Thyroid gland (tissue), 4 donors: ENCODE results near the gene UBP1. TPM values are rescaled to one million over a fixed set of nuclear protein-coding genes. Genes with fewer than 3 reads are reported as not detected.
"Not testable (repeated sequence)": the region's sequence is repeated elsewhere in the genome, so short reads cannot be mapped to it uniquely, and the experiment has no call there.

Experiments used
- DNase-seq, 2 donors: peaks; one replicate each; pipeline ENCODE4 v3.0.0-alpha.2; 2019
- H3K27ac ChIP-seq, 3 donors: fragments of 200-600 bp; sonication (generic); 1 replicate in 2 of 3; 2 replicates in 1 of 3; pipeline ENCODE4 v1.5.1; 2016 to 2019; ENCODE audit warnings: mild to moderate bottlenecking in 1 of 3, moderate library complexity in 1 of 3
- H3K27me3 ChIP-seq: fragments of 200-600 bp; sonication (generic); one replicate; pipeline ENCODE4 v1.5.1; 2019
- H3K36me3 ChIP-seq, 2 donors: fragments of 200-600 bp; sonication (generic); one replicate each; pipeline ENCODE4 v1.5.1; 2016 to 2019
- H3K4me1 ChIP-seq, 2 donors: fragments of 200-600 bp; sonication (generic); one replicate each; pipeline ENCODE4 v1.5.1; 2017 to 2019
- H3K4me3 ChIP-seq, 3 donors: fragments of 200-600 bp; sonication (generic); replicated peaks in 1 of 3; 1 replicate in 2 of 3; 2 replicates in 1 of 3; pipeline ENCODE4 v1.5.1; 2016; ENCODE audit warnings: mild to moderate bottlenecking in 1 of 3
- H3K9me3 ChIP-seq: fragments of 200-600 bp; sonication (generic); one replicate; pipeline ENCODE4 v1.5.1; 2017
- POLR2A ChIP-seq, 2 donors: fragments of 450-650 bp; IDR thresholded peaks; one replicate each; pipeline ENCODE4 v1.6.1; 2017; ENCODE audit warnings: antibody characterized with exemption in 2 of 2, mild to moderate bottlenecking in 2 of 2, moderate library complexity in 1 of 2
- WGBS, 2 donors: methylation state at CpG; one replicate each; pipeline ENCODE4 v1.1.5; 2017; 5-methylcytosine and 5-hydroxymethylcytosine counted together
- intact Hi-C: fragments of 100-400 bp; cut with DNase I; formaldehyde crosslinking; loops from one replicate; pipeline ENCODE4 v1.15.1; 2023
- total RNA-seq, 4 donors: library from RNA; depleted of rRNA; stranded (reverse); fragments of >200 nt; gene quantifications; one replicate each; pipeline ENCODE4 v1.2.3, GENCODE V29; 2016
- TF ChIP-seq, protein P1 (sequence below), 6 experiments: fragments of 200-600 bp in 3 of 6; fragments of 450-650 bp in 3 of 6; sonication (generic) in 3 of 6; IDR thresholded peaks; one replicate each; pipeline ENCODE4 v1.5.1; 2016 to 2019; ENCODE audit warnings: antibody characterized with exemption in 6 of 6, mild to moderate bottlenecking in 2 of 6, inconsistent platforms in 1 of 6, moderate library complexity in 1 of 6

Gene UBP1
- total RNA-seq, 4 donors from 2014 or later = 55.5 to 108 (median 65.6) TPM

- Histone ChIP-seq H3K9me3 (no peaks in the 10 kb centered on the region), H3K36me3 (no peaks in the 10 kb centered on the region), H3K27me3 (no peaks in the 10 kb centered on the region), H3K27ac (no peak overlapping the region), H3K4me3 (no peak overlapping the region), H3K4me1 (no peaks in the 10 kb centered on the region)
- intact Hi-C loops = no loop called here
- no peak for DNase-seq
- TF ChIP-seq, protein P1, sequence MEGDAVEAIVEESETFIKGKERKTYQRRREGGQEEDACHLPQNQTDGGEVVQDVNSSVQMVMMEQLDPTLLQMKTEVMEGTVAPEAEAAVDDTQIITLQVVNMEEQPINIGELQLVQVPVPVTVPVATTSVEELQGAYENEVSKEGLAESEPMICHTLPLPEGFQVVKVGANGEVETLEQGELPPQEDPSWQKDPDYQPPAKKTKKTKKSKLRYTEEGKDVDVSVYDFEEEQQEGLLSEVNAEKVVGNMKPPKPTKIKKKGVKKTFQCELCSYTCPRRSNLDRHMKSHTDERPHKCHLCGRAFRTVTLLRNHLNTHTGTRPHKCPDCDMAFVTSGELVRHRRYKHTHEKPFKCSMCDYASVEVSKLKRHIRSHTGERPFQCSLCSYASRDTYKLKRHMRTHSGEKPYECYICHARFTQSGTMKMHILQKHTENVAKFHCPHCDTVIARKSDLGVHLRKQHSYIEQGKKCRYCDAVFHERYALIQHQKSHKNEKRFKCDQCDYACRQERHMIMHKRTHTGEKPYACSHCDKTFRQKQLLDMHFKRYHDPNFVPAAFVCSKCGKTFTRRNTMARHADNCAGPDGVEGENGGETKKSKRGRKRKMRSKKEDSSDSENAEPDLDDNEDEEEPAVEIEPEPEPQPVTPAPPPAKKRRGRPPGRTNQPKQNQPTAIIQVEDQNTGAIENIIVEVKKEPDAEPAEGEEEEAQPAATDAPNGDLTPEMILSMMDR (IDR thresholded peaks at IDR 0.05) = no peak
- no peak for TF ChIP-seq POLR2A (IDR thresholded peaks at IDR 0.05)
- 98% methylated on average over 2 of the region's 2 CpGs for WGBS, 2 donors
Observed at GRCh38 chr3:33473813-33474212, 33.6 kb upstream of the UBP1 start.

GRCh38 chr3:33467786-33468185, 27.6 kb upstream of the UBP1 start:
- no peak for TF ChIP-seq POLR2A (IDR thresholded peaks at IDR 0.05)
- TF ChIP-seq, protein P1 (IDR thresholded peaks at IDR 0.05) = no peak
- intact Hi-C loops = no loop called here
- no peak for DNase-seq
- Histone ChIP-seq H3K4me3 (no peak overlapping the region), H3K9me3 (no peaks in the 10 kb centered on the region), H3K36me3 (no peaks in the 10 kb centered on the region), H3K27ac (no peak overlapping the region), H3K4me1 (no peaks in the 10 kb centered on the region), H3K27me3 (no peaks in the 10 kb centered on the region)
- WGBS, 2 donors = 87 to 93% methylated on average over 3 of the region's 3 CpGs

- intact Hi-C loops = no loop called here
- Histone ChIP-seq H3K27ac (no peak overlapping the region), H3K9me3 (no peaks in the 10 kb centered on the region), H3K4me3 (no peak overlapping the region), H3K36me3 (no peaks in the 10 kb centered on the region), H3K4me1 (peaks cover 0 to 5% of the 10 kb centered on the region in 2 donors), H3K27me3 (no peaks in the 10 kb centered on the region)
- DNase-seq = no peak
- TF ChIP-seq POLR2A (IDR thresholded peaks at IDR 0.05) = no peak
- TF ChIP-seq, protein P1 (IDR thresholded peaks at IDR 0.05) = no peak
- WGBS, 2 donors = 94 to 95% methylated on average over 2 of the region's 2 CpGs
Observed at GRCh38 chr3:33461097-33461496, 20.9 kb upstream of the UBP1 start.

DNA sequence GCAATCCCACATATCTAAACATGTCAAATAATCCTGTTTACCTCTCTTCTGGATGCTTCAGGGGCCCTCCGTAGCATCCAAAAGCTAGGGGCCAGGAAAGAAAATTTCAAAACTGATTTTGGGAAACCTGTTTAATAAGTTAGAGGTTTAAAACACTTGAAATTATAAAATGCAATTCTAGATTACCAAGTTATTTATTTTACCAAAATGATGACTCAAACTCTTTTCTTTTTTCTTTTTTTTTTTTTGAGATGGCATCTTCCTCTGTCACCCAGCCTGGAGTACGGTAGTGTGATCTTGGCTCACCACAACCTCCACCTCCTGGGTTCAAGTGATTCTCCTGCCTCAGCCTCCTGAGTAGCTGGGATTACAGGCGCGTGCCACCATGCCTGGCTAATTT, 19.4 kb upstream of the UBP1 start:
- H3K36me3 ChIP-seq, H3K9me3 ChIP-seq, H3K27me3 ChIP-seq, H3K4me1 ChIP-seq, intact Hi-C loops, H3K4me3 ChIP-seq, DNase-seq, H3K27ac ChIP-seq: not testable (repeated sequence)
- WGBS, 2 donors = 96 to 98% methylated on average over 4 of the region's 4 CpGs

DNA sequence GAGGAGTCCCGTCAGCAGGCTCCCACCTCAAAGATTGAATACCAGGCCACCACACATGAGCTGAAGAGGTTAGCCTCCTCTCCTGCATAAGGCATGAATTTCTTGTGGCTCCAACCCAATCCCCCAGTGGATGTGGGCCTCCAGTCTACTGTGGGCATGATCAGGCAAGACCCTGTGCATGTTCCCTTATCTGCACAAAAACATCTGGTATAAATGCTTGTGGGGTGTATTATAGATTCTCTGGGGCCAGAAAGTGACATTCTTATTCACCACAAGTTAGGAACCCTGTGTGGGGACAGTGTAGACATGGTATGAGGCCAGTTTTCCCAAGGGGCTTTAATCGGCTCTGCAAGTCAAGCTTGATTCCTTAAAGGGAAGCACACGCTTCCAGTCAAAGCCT, 18.2 kb upstream of the UBP1 start:
- TF ChIP-seq, protein P1 (IDR thresholded peaks at IDR 0.05) = no peak
- TF ChIP-seq POLR2A (IDR thresholded peaks at IDR 0.05) = no peak
- no peaks in the 10 kb centered on the region for H3K27me3 ChIP-seq
- intact Hi-C loops = no loop called here
- peaks cover 0 to 5% of the 10 kb centered on the region in 2 donors for H3K4me1 ChIP-seq
- no peaks in the 10 kb centered on the region for H3K36me3 ChIP-seq
- no peak overlapping the region for H3K27ac ChIP-seq
- WGBS, 2 donors = 92 to 98% methylated on average over 3 of the region's 3 CpGs
- no peak for DNase-seq
- no peak overlapping the region for H3K4me3 ChIP-seq
- H3K9me3 ChIP-seq = no peaks in the 10 kb centered on the region

GRCh38 chr3:33456756-33457155, 16.6 kb upstream of the UBP1 start:
- Histone ChIP-seq H3K4me3 (no peak overlapping the region), H3K27me3 (no peaks in the 10 kb centered on the region), H3K36me3 (no peaks in the 10 kb centered on the region), H3K27ac (no peak overlapping the region), H3K4me1 (peaks cover 0 to 5% of the 10 kb centered on the region in 2 donors), H3K9me3 (no peaks in the 10 kb centered on the region)
- WGBS, 2 donors = 55% methylated on average over 2 of the region's 2 CpGs
- DNase-seq = peak; percentile 53 to 65
- no peak for TF ChIP-seq POLR2A (IDR thresholded peaks at IDR 0.05)
- TF ChIP-seq, protein P1 (IDR thresholded peaks at IDR 0.05) = no peak
- intact Hi-C loops = no loop called here
